ENCODE data around the gene QRICH2.
"Not testable (repeated sequence)": the region's sequence is repeated elsewhere in the genome, so short reads cannot be mapped to it uniquely, and the experiment has no call there.

QRICH2 gene

GRCh38 chr17:76307966-76308338 is at the start of gene QRICH2:
Gene QRICH2, minus strand, starts transcription at chr17:76308276. Its CDS starts 278 bp downstream, at chr17:76307998.
- no peak for DNase-seq (ENCODE audit: low spot score)

GRCh38 chr17:76357597-76358158 is 49.6 kb upstream of the QRICH2 start:
- DNase-seq (ENCODE audit: low spot score), result no peak

GRCh38 chr17:76356803-76357456 is 48.9 kb upstream of the QRICH2 start:
- DNase-seq (ENCODE audit: low spot score), result no peak

DNA sequence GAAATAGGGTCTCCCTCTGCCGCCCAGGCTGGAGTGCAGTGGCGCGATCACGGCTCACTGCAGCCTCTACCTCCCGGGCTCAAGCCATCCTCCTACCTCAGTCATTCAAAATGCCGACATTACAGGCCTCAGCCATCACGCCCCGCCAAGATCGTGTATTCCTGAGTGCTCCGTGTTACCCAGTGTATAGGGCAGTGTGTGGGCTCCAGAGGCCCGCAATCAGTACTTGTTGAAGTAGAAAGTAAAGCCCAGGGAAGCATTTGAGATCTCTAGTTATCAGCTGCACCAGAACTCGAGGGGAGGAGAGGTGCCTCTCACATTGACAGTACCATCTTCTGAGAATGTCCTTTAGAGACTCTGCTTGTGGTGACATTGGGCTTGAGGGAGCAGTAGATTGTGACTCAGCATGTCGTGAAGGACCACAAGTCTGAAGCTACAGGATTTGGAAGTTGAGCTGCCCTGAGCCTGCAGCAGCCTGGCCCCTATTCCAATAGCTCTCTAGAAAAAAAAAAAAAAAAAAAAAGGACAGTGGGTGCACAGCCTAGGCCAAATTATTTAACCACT is 46.8 kb upstream of the QRICH2 start:
- DNase-seq (ENCODE audit: low spot score), result peak; percentile 27

GRCh38 chr17:76354317-76354729 is 46.2 kb upstream of the QRICH2 start:
- DNase-seq (ENCODE audit: low spot score), result no peak

GRCh38 chr17:76353599-76354316 is 45.7 kb upstream of the QRICH2 start, which contains the start of gene PRPSAP1:
Gene PRPSAP1, minus strand, starts transcription at chr17:76353916. Its CDS starts 213 bp downstream, at chr17:76353703.
- peak; percentile 88 for DNase-seq (ENCODE audit: low spot score)

DNA sequence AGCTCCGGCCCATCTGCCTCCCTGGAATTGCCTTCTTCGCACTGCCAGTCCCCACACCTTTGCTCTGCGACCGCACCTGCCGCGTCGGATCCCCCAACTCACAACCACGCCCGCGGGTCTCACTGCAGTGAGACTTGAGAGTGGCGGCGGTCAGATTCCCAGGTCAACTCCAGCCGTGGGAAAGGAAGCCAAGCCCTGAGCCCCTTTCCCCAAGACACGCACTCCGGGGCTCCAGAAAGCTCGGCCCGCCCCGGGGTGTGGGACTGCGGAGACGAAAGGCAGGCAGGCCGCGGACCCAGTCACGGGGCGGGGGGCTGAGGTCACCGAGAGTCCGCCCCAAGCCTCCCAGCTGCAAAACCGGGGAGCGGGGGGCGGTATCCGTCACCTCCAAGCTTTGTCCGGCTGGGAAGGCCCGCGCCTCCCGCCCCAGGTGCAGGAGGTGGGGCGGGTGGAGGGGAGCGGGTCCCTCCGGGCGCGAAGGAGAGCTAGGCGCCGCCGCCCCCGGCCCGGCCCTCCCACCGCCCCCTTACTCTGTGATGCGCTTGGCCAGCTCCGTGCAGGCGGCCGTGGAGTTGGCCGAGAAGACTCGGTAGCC is 45.0 kb upstream of the QRICH2 start:
- no peak for DNase-seq (ENCODE audit: low spot score)

GRCh38 chr17:76351526-76352071 is 43.5 kb upstream of the QRICH2 start:
- no peak for DNase-seq (ENCODE audit: low spot score)

GRCh38 chr17:76350463-76350862 is 42.4 kb upstream of the QRICH2 start:
- no peak for DNase-seq (ENCODE audit: low spot score)

DNA sequence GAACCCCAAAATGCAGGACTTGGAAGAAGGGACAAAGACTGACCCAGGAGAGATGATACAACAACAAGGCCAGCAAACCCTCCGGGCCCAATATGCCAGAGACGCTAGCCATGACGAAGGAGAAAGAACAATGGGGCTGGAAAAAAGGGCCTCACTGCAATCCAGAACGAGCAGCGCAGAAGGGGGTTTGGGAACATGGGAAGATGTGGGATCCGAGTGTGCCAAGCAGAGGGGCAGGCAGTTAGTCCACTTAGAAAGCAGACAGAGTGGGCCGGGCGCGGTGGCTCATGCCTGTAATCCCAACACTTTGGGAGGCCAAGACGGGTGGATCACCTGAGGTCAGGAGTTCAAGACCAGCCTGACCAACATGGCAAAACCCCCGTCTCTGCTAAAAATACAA is 38.9 kb upstream of the QRICH2 start:
- not testable (repeated sequence) for DNase-seq (ENCODE audit: low spot score)

DNA sequence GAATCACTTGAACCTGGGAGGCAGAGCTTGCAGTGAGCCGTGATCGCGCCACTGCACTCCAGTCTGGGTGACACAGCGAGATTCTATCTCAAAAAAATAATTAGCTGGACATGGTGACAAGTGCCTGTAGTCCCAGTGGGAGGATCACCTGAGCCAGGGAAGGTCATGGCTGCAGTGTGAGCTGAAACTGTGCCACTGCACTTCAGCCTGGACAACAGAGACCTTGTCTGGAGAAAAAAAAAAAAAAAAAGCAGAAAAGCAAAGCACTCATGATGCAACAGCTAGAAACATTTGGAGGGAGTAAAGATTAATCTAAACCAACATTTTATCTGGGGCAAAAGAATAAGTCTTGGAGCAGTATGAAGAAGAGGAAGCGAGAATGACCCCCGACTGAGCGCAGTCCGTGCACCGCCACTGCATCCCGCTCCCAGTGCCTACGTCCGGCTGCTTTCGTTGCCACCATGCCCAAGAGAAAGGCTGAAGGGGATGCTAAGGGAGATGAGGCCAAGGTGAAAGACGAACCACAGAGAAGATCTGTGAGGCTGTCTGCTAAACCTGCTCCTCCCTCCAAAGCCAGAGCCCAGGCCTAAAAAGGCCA is 37.4 kb upstream of the QRICH2 start:
- no peak for DNase-seq (ENCODE audit: low spot score)

DNA sequence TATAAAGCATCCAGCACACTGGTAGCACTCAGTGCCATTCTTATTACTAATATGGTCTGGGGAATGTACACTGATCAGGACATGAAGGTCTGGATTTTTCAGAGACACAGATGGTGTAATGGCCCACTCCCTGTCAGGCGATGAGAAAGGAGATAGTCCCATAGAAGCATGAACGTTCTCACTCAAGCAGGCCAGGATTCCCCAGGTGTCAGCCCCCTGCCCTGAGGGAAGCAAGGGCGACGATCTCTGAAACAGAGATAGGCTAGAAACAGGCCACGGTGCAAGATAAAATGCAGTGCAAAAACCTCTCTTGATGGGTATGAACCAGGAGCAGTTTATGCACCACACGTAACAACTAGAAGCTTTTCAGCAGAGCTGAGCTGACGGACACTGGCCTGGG is 35.0 kb upstream of the QRICH2 start:
- DNase-seq (ENCODE audit: low spot score), result no peak

DNA sequence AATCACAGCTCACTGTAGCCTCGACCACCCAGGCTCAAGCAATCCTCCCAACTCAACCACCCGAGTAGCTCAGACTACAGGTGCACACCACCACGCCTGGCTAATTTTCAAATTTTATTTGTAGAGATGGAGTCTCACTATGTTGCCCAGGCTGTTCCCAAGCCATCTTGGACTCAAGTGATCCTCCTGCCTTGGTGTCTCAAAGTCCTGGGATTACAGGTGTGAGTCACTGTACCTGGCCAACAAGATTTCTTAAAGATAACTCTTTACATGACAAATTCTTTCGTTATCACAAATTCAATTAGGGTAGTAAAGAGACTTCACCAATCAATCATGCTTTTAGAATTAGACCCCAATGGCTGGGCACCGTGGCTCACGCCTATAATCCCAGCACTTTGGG is 33.2 kb upstream of the QRICH2 start:
- no peak for DNase-seq (ENCODE audit: low spot score)

DNA sequence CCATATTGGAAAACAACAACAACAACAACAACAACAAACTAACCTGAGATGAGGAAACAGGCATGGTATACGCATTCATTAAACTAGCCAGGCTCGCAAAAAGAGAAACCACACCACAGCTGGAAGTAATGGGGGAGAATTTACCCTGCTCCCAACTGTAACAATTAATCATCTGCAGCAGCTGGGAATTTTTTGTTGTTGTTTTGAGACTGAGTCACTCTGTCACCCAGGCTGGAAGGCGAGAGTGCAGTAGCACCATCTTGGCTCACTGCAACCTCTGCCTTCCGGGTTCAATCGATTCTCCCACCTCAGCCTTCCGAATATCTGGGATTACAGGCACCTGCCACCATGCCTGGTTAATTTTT is 29.3 kb upstream of the QRICH2 start:
- no peak for DNase-seq (ENCODE audit: low spot score)

DNA sequence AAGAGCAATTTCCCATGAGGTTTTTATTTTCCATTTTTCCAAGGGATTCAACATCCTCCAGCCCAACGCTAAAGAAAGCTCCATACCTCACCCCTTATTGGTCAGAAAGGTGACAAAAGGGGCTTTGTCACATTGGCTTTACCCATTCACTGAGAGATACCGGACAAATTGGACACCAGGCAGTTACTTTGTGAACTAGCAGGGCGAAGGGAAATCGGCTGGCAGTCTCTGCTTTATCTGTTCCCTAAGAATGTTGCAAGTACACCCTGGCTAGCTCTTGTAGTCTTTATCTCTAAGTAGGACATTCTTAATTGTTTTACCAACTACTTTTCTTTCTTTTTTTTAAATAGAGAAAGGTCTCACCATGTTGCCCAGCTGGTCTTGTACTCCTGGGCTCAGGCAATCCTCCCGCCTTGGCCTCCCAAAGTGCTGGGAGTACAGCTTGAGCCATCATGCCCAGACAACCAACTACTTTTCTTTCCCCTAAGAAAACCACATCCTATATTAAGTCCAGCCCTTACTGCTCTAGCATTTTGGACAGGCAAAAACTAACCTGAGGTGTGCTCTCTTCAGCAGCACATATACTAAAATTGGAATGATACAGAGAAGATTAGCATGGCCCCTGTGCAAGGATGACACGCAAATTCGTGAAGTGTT is 28.8 kb upstream of the QRICH2 start:
- DNase-seq (ENCODE audit: low spot score), result no peak

- no peak for DNase-seq (ENCODE audit: low spot score)
Measured at GRCh38 chr17:76335716-76336381, 27.8 kb upstream of the QRICH2 start.

- no peak for DNase-seq (ENCODE audit: low spot score)
Measured at GRCh38 chr17:76333673-76334505, 25.8 kb upstream of the QRICH2 start.

DNA sequence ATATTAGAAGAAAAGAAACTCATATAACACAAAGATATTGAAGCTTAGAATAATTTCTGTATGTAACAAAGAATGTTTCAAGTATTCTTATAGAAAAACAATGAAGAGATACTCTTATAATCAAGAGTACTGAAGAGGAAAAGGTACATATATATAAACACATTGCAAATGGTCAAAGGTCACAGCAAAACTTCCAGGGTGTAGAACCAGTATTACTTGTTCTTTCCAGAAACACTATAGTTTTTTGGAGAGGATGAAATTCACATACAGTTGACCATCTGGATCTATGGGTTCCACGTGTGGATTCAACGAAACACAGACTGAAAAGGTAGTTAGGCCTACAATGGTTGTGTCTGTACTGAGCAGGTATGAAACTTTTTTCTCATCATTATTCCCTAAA is 23.0 kb upstream of the QRICH2 start:
- no peak for DNase-seq (ENCODE audit: low spot score)

GRCh38 chr17:76329664-76330063 is 21.6 kb upstream of the QRICH2 start:
- no peak for DNase-seq (ENCODE audit: low spot score)

- DNase-seq (ENCODE audit: low spot score), result no peak
Measured at GRCh38 chr17:76327696-76328095, 19.6 kb upstream of the QRICH2 start.

Measured in activated CD4-positive, alpha-beta T cell treated with anti-CD3 and anti-CD28 coated beads, Interleukin-2, Interleukin-4, amounts not matched to agents 100 ng/mL and 50 ng/mL, durations not matched to agents 16 hours and 8 hours (primary cell).